HG02852 (cell line): ENCODE measurements around the gene ANGPT4.
"Not testable (repeated sequence)": the region's sequence is repeated elsewhere in the genome, so short reads cannot be mapped to it uniquely, and the experiment has no call there.

Source experiments
- ATAC-seq: cut with Tn5 transposase; IDR thresholded peaks from one replicate; pipeline ENCODE4 v1.9.1; 2021; ENCODE audit warnings: mild to moderate bottlenecking, moderate library complexity; ENCODE audit not compliant: unreplicated experiment

ANGPT4 gene

DNA sequence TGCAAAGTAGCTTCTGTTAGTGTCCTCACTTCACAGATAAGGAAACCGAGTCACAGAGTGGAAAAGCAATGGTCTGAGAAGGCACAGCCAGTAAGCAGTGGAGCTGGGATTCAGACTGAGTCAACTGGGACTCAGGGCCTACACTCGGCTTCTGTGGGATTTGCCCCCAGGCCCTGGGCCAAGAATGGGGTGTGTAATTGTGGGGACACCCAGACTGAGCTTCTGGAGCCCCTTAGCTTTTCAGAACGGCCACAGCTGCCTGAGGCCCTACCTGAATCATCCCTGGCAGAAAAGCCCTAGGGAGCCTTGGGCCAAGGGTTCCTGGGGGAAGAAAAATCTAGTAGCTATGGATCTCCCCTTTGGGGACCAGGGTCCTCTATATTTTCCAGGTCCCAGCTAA lies 6.5 kb downstream of the ANGPT4 start:
- no peak for ATAC-seq

DNA sequence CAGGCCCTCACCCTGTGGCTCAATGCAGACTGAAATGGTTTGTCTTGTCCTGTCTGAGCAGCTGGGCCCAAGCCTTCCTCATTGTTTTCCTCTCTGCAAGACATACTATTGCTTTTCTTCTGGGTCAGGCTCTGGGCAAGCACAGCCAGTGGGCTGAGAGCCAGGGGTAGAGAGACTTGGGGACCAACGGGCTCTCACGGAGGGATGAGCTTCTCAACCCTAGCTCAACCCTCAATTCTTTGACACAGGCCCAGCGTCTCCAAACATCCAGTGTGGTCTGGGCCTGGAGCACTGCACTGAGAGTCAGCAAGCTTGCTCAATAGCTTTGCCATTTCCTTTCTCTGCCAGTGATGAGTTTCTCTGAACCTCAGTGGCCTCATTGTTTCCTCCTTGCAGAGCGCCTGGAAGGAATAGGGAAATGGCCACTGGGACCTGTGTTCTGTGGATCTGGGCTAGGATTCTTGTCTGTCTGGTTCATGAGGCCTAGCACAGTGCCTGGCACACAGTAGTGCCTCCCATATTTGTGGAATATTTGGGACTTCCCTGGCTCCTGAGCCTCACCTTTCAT lies 9.3 kb downstream of the ANGPT4 start:
- no peak for ATAC-seq

DNA sequence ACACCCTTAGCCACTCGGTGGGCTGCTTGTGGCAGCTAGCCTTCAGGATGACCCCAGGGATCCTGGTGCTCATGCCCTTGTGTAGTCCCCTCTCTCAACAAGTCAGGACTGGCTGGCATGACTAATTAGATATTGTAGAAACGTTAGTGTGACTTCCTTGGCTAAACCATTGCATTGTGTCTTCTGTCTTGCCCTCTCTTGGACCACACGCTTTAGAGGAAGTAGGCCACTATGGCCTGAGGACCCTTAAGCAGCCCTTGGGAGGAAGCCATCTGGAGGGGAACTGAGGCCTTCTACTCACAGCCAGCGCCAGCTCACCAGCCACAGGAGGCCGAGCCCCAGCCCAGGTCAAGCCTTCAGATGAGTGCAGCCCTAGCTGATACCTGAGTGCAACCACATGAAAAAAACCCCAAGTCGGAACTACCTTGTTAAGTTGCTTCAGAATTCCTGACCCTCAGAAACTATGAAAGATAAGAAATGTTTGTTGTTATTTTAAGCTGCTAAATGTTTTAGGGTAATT lies 10.1 kb downstream of the ANGPT4 start:
- ATAC-seq = no peak

- ATAC-seq = no peak
These were observed 10.7 kb downstream of the ANGPT4 start for GRCh38 chr20:905396-905961.

DNA sequence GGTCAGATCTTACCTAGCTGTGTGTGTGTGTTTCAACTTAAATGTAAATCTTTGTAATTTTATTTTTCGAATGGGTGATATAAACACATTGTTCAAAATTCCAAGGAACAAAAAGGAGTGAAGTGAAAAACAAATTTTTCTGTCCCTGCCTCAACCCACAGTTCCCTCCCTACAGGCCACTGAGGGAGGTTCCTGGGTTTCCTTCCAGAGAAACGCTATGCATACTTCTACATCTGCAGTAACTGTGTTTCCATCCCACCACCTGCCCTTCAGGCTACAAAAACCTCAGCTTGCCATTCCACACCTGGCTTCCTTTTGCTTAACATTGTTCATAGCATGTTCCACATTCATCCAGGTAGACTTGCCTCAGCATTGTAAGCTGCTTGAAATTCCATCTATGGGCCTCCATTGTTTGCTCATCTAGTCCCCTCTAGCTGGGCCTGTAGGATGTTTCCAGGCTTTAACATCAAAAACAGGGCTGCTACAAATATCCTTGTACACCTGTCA lies 12.0 kb downstream of the ANGPT4 start:
- ATAC-seq = no peak

GRCh38 chr20:897436-897835 lies 18.7 kb downstream of the ANGPT4 start:
- ATAC-seq = not testable (repeated sequence)

- ATAC-seq = no peak
These were observed 19.6 kb downstream of the ANGPT4 start for GRCh38 chr20:896501-897025.

GRCh38 chr20:892371-892770 lies 23.8 kb downstream of the ANGPT4 start:
- not testable (repeated sequence) for ATAC-seq

GRCh38 chr20:891706-892080 lies 24.4 kb downstream of the ANGPT4 start:
- no peak for ATAC-seq

DNA sequence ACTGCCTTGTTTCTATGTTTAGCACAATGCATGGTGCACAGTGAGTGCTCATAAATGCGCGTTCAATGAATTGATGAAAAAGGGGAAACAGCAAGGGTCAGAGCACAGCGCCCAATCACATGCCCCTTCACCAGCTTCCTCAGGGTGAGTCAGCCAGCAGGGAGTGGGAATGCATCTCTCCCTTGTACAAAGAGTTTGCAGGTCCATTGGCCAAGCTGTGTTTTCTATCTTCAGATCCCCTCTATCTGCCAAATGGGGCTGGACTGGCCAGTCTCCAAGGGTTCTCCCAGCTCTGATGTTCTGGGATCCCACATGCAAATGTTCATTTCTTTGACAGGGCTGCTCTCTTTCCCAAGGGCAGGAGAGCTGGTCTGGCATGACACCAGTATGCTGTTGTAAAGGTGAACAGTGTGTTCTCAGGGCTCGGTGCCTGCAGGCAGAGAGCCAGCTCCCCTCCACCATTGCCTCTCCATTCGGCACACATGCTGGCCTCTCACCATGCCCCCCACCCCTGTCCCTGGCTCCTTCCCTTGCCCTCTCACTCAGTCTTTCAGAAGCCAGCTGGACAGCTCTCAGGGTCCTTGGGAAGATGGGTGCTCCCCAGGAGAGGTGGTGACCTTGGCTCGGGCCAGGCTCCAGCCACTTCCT lies 25.0 kb downstream of the ANGPT4 start:
- no peak for ATAC-seq

DNA sequence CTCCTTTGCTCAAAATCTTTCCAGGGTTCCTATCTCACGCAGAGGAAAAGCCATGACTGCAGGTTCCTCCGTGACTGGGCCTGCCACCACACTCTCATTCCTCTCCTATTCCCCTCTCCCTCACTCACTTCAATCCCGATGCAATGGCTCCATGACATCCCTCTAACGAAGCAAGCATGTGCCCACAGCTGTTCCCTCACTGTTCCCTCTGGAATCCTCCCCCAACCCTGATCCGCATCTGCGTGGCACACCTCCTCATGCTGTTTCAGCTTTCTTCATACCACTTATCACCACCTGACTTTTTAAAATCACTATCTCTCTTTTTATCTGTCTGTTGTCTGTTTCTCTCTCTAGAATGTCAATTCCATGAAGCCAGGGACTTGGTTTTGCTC lies 25.5 kb downstream of the ANGPT4 start:
- ATAC-seq = no peak

DNA sequence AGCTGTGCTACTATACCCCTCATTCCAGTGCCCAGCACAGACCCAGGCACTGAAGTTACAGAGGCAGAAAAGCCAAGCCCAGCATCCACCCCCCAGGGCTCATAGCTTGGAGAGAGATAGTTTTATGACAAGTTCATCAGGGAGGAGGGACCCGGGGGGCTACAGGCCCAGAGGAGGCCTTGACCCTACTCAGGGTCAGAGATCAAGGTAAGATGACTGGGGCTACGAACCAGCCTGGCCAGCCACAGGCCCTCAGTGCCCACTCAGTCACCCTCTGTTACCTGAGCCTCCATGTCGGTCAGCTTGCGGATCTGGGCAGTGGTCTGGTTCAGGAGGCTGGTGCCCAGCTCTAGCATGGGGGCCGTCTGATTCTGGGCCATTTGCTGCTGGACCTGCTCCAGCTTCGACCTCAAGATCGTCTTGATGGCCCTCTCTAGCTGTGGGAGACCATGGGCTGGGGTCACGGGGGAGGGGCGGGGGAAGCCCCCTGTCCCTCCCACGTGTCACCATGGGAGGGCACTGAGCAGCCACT lies 26.1 kb downstream of the ANGPT4 start:
- ATAC-seq = no peak

DNA sequence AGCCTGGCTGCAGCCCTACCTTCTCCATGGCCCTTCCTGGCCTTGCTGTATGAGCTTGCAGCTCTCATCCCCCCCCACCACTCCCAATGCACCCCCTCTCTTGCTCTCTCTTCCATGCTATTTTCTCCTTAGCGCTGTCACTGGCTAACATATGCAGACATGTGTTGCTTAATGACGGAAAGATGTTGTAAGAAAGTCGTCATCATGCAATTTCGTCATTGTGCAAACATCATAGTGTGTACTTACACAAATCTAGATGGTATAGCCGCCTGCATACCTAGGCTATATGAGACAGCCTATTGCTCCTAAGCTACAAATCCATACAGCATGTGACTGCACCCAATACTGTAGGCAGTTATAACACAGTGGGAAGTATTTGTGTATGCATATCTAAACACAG lies 27.0 kb downstream of the ANGPT4 start:
- no peak for ATAC-seq

- ATAC-seq = no peak
These were observed 28.1 kb downstream of the ANGPT4 start for GRCh38 chr20:888057-888456.

DNA sequence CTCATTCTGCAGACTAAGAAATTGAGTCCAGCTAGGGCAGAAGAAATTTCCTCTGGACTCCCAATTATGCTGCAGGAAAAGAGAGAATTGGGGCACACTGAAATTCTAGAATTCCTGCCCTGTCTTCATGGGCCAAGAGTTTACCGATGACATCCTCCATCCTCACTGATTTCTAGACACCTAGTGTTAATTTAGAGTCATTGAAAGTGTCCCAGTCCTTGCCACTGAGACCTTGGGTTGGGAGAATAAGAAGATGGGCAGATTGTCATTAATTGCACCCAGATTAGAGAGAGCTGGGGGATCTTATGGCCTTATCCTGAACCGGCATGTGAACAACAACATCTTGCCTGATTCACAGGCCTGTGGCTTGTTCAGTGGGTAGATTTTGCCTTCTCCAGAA lies 29.0 kb downstream of the ANGPT4 start:
- ATAC-seq = no peak

DNA sequence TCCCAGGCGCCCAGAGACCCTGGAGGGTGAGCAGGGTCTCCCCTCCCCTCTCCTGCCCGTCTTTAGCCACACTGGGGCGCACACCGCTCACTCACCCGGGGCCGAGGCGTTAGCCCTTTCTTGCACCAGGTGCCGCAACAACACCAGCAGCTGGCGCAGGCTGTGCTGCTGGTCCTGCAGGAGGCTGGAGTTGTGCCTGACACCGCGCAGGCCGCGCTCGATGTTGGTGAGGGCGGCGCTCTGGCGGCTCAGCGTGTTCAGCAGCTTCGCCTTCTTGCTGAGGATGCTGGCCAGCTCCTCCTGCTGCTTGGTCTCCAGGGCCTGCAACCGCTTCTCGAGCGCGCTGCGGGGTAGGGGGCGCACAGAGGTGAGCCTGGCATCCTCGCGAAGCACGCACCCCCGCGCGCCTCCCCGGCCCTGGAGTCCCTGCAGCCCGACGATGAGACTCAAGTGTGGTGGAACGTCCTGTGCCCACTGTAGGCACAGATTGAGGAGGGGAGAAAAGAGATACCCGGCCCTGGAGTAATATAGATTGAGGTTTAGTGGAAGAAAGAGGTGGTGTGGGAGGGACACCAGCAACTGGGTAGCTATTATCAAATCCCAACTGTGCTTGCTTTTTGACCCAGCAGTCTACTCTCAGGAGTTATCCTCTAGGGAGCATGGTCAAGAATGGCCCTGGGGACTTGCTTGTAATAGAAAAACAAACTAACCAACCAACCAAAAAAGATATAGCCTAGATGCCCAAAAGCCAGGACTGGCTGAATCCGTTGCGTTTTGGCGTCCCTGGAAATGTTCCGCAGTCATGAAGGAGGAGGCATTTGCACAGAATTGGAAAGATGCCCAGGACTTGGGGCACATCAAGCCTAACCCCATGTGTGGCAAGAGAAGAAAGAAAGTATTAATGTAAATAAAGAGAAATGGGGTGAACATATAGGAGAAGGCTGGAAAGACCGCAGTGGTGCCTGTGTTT lies 30.9 kb downstream of the ANGPT4 start:
- no peak for ATAC-seq

GRCh38 chr20:881783-882144 lies 34.4 kb downstream of the ANGPT4 start:
- ATAC-seq = no peak

- no peak for ATAC-seq
These were observed 34.9 kb downstream of the ANGPT4 start for GRCh38 chr20:881051-881782.

DNA sequence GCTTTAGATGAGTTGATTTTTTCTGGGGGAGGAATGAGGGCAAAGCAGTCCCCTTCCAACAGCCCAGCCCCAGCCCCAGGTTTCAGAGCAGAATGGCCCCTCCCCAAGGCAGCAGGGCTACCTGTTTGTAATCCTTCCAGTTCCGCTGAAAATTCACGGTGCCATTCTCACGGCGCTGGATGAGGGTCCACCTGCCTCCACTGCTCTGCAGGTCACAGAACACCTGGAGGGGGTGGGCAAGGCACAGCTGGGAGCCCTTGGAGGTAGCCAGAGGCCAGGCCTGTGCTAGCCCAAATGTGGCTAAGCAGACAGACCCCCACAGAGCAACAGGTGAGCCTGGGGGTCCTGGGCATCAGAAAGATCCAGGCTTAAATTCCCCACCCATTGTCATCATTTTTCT lies 36.5 kb downstream of the ANGPT4 start:
- ATAC-seq = no peak
